H9 (cell line): ENCODE measurements around the gene CASP10. TPM values are rescaled to one million over a fixed set of nuclear protein-coding genes. Genes with fewer than 3 reads are reported as not detected.

ENCODE experiments used
- DNase-seq: peaks from one replicate; pipeline ENCODE4 v3.0.0-alpha.2; 2017
- H2AFZ ChIP-seq: one replicate; pipeline ENCODE4 v1.6.1; 2013; ENCODE audit warnings: mild to moderate bottlenecking, low read length, control low read depth, moderate library complexity
- H2AK5ac ChIP-seq: 2 replicates; pipeline ENCODE4 v1.6.1; 2013; ENCODE audit warnings: low read length, control low read depth, mixed read lengths; ENCODE audit not compliant: insufficient read length
- H2BK120ac ChIP-seq: one replicate; pipeline ENCODE4 v1.6.1; 2013; ENCODE audit warnings: low read depth, mild to moderate bottlenecking, low read length, control low read depth, inconsistent platforms; ENCODE audit not compliant: poor library complexity, severe bottlenecking
- H2BK12ac ChIP-seq: 2 replicates; pipeline ENCODE4 v1.6.1; 2013; ENCODE audit warnings: low read length, control low read depth, mixed read lengths, low read depth; ENCODE audit not compliant: insufficient read length
- H2BK15ac ChIP-seq: 2 replicates; pipeline ENCODE4 v1.6.1; 2013; ENCODE audit warnings: low read depth, low read length, control low read depth
- H2BK20ac ChIP-seq: one replicate; pipeline ENCODE4 v1.6.1; 2013; ENCODE audit warnings: low read depth, mild to moderate bottlenecking, low read length, control low read depth, inconsistent platforms; ENCODE audit not compliant: poor library complexity, severe bottlenecking
- H2BK5ac ChIP-seq: 2 replicates; pipeline ENCODE4 v1.6.1; 2013; ENCODE audit warnings: low read length, control low read depth, mixed read lengths; ENCODE audit not compliant: insufficient read length
- H3K14ac ChIP-seq: 2 replicates; pipeline ENCODE4 v1.6.1; 2013; ENCODE audit warnings: low read length, control low read depth; ENCODE audit not compliant: insufficient read depth
- H3K18ac ChIP-seq: 2 replicates; pipeline ENCODE4 v1.6.1; 2013; ENCODE audit warnings: low read depth, mild to moderate bottlenecking, mixed read lengths, low read length, control low read depth; ENCODE audit not compliant: insufficient read length
- H3K23ac ChIP-seq: 2 replicates; pipeline ENCODE4 v1.6.1; 2013; ENCODE audit warnings: low read length, control low read depth, mixed read lengths, low read depth; ENCODE audit not compliant: insufficient read length
- H3K23me2 ChIP-seq: 2 replicates; pipeline ENCODE4 v1.6.1; 2013; ENCODE audit warnings: low read depth, mild to moderate bottlenecking, mixed read lengths, low read length, control low read depth; ENCODE audit not compliant: insufficient read length, poor library complexity, severe bottlenecking
- H3K27ac ChIP-seq: 2 replicates; pipeline ENCODE4 v1.5.1; 2013; ENCODE audit warnings: low read length, control low read depth, mixed read lengths, low read depth; ENCODE audit not compliant: insufficient read length
- H3K27me3 ChIP-seq: 2 replicates; pipeline ENCODE4 v1.6.1; 2013; ENCODE audit warnings: low read length, control low read depth, inconsistent platforms; ENCODE audit not compliant: insufficient read depth
- H3K4ac ChIP-seq: 2 replicates; pipeline ENCODE4 v1.6.1; 2013; ENCODE audit warnings: low read depth, mild to moderate bottlenecking, control low read depth, inconsistent platforms, low read length, moderate library complexity
- H3K4me1 ChIP-seq: 2 replicates; pipeline ENCODE4 v1.6.1; 2013; ENCODE audit warnings: low read length, control low read depth, inconsistent platforms; ENCODE audit not compliant: insufficient read depth
- H3K4me2 ChIP-seq: 2 replicates; pipeline ENCODE4 v1.6.1; 2013; ENCODE audit warnings: low read length, control low read depth, mixed read lengths; ENCODE audit not compliant: insufficient read length, insufficient read depth
- H3K56ac ChIP-seq: 2 replicates; pipeline ENCODE4 v1.6.1; 2013; ENCODE audit warnings: low read depth, mild to moderate bottlenecking, mixed read lengths, low read length, control low read depth; ENCODE audit not compliant: insufficient read length
- H3K79me1 ChIP-seq: 2 replicates; pipeline ENCODE4 v1.6.1; 2013; ENCODE audit warnings: low read depth, mild to moderate bottlenecking, moderate library complexity, low read length, control low read depth, inconsistent platforms; ENCODE audit not compliant: insufficient read depth, poor library complexity, severe bottlenecking
- H3K79me2 ChIP-seq: 2 replicates; pipeline ENCODE4 v1.6.1; 2013; ENCODE audit warnings: low read length, control low read depth, inconsistent platforms; ENCODE audit not compliant: insufficient read depth
- H3K9ac ChIP-seq: 2 replicates; pipeline ENCODE4 v1.6.1; 2013; ENCODE audit warnings: low read length, control low read depth, mixed read lengths; ENCODE audit not compliant: insufficient read length; ENCODE audit errors: extremely low read depth
- H3K9me3 ChIP-seq: one replicate; pipeline ENCODE4 v1.6.1; 2013; ENCODE audit warnings: low read depth, low read length, inconsistent platforms; ENCODE audit not compliant: control insufficient read depth
- H3T11ph ChIP-seq: one replicate; pipeline ENCODE4 v1.6.1; 2013; ENCODE audit warnings: mild to moderate bottlenecking, low read length, control low read depth, inconsistent platforms
- H4K20me1 ChIP-seq: one replicate; pipeline ENCODE4 v1.6.1; 2013; ENCODE audit not compliant: control insufficient read depth, insufficient read length, insufficient read depth
- H4K5ac ChIP-seq: 2 replicates; pipeline ENCODE4 v1.6.1; 2013; ENCODE audit warnings: low read depth, mild to moderate bottlenecking, mixed read lengths, low read length, control low read depth; ENCODE audit not compliant: insufficient read length
- H4K8ac ChIP-seq: replicated peaks from 2 replicates; pipeline ENCODE4 v1.6.1; 2013; ENCODE audit warnings: low read length, control low read depth, mixed read lengths, low read depth; ENCODE audit not compliant: insufficient read length
- H4K91ac ChIP-seq: 2 replicates; pipeline ENCODE4 v1.6.1; 2013; ENCODE audit warnings: low read depth, mild to moderate bottlenecking, moderate library complexity, mixed read lengths, low read length, control low read depth; ENCODE audit not compliant: insufficient read length
- H3K27ac Mint-ChIP-seq, 3 experiments: 2 replicates in 2 of 3; 3 replicates in 1 of 3; pipeline ENCODE4 v1.8.0; 2020 to 2021; ENCODE audit warnings: mixed read lengths in 3 of 3, mild to moderate bottlenecking in 1 of 3, moderate library complexity in 1 of 3
- H3K27me3 Mint-ChIP-seq: 2 replicates; pipeline ENCODE4 v1.8.0; 2021; ENCODE audit warnings: low read depth, mild to moderate bottlenecking, moderate library complexity, mixed read lengths
- H3K36me3 Mint-ChIP-seq, 3 experiments: 2 replicates in 2 of 3; 3 replicates in 1 of 3; pipeline ENCODE4 v1.8.0; 2020 to 2021; ENCODE audit warnings: low read depth in 3 of 3, mixed read lengths in 3 of 3; ENCODE audit not compliant: insufficient read depth in 1 of 3
- H3K4me1 Mint-ChIP-seq, 2 experiments: 2 replicates each; pipeline ENCODE4 v1.8.0; 2020; ENCODE audit warnings: mixed read lengths in 2 of 2
- H3K4me3 Mint-ChIP-seq, 2 experiments: 2 replicates in 1 of 2; 3 replicates in 1 of 2; pipeline ENCODE4 v1.8.0; 2020 to 2021; ENCODE audit warnings: mild to moderate bottlenecking in 2 of 2, mixed read lengths in 2 of 2, moderate library complexity in 1 of 2
- H3K9me3 Mint-ChIP-seq, 2 experiments: 2 replicates in 1 of 2; 3 replicates in 1 of 2; pipeline ENCODE4 v1.8.0; 2020; ENCODE audit warnings: mild to moderate bottlenecking in 2 of 2, mixed read lengths in 2 of 2, moderate library complexity in 1 of 2
- CTCF ChIP-seq: fragments of 200-600 bp; sonication (generic); conservative IDR thresholded peaks from 3 replicates; pipeline ENCODE4 v1.8.0; 2021; ENCODE audit warnings: antibody characterized with exemption, mild to moderate bottlenecking
- WGBS: extraction: QIAGEN DNeasy Blood & Tissue Kit; methylation state at CpG from one replicate; pipeline ENCODE4 v1.1.7; 2013; ENCODE audit warnings: missing lambda C conversion rate, low lambda C conversion rate, mixed read lengths; ENCODE audit not compliant: insufficient read length; ENCODE audit errors: extremely low coverage; 5-methylcytosine and 5-hydroxymethylcytosine counted together
- total RNA-seq: library from RNA; stranded (reverse); gene quantifications from 2 replicates; pipeline ENCODE4 v1.2.1, GENCODE V29; 2021

CASP10 gene
- total RNA-seq, 1 experiment from 2014 or later, result 2.7 TPM

- Histone ChIP-seq H2AFZ (no peak overlapping the region), H2BK120ac (no peak overlapping the region), H3K4me1 (peaks cover 7% of the 10 kb centered on the region; the same call in 1 of the 2 replicates), H3K9ac (no peak overlapping the region), H3K14ac (no peak overlapping the region), H2BK20ac (no peak overlapping the region), H4K8ac (no peak overlapping the region), H3K27ac (no peak overlapping the region), H3K23me2 (no peaks in the 10 kb centered on the region), H4K5ac (no peak overlapping the region), H4K91ac (no peak overlapping the region), H3K56ac (no peak overlapping the region), H3K18ac (no peak overlapping the region), H3K9me3 (no peaks in the 10 kb centered on the region), H4K20me1 (no peaks in the 10 kb centered on the region), H2BK12ac (no peak overlapping the region), H3K79me1 (no peaks in the 10 kb centered on the region), H3K79me2 (no peaks in the 10 kb centered on the region), H2BK5ac (no peak overlapping the region), H3K23ac (no peak overlapping the region), H3K4ac (no peak overlapping the region), H3K27me3 (no peaks in the 10 kb centered on the region), H2AK5ac (no peak overlapping the region), H3T11ph (no peak overlapping the region), H2BK15ac (no peak overlapping the region), H3K4me2 (no peak overlapping the region)
- no peak for TF ChIP-seq CTCF
- Mint-ChIP-seq H3K9me3 (no peaks in the 10 kb centered on the region), H3K4me1 (peaks cover 19 to 25% of the 10 kb centered on the region in 2 experiments), H3K36me3 (no peaks in the 10 kb centered on the region; a peak in 1 of 7 replicates), H3K27ac (no peak overlapping the region), H3K27me3 (no peaks in the 10 kb centered on the region; the same call in 1 of the 2 replicates), H3K4me3 (no peak overlapping the region)
- no CpG with 5 or more reads among the region's 2 CpGs for WGBS
- DNase-seq, result no peak
Observed at GRCh38 chr2:201261906-201262305, 79.0 kb downstream of the CASP10 start.
